GM06990 (cell line): Measurements from ENCODE around the gene ANXA3.

Experiments used
- DNase-seq: peaks from one replicate; pipeline ENCODE4 v3.0.0-alpha.2; 2011; ENCODE audit not compliant: insufficient read length; ENCODE audit errors: extremely low read depth
- H3K27me3 ChIP-seq: replicated peaks from 2 replicates; pipeline ENCODE4 v1.6.0; 2011; ENCODE audit warnings: low read length; ENCODE audit not compliant: control insufficient read depth, insufficient read depth
- H3K36me3 ChIP-seq: 2 replicates; pipeline ENCODE4 v1.5.1; 2011; ENCODE audit warnings: low read length; ENCODE audit not compliant: control insufficient read depth, insufficient read depth
- H3K4me3 ChIP-seq: replicated peaks from 2 replicates; pipeline ENCODE4 v1.5.1; 2011; ENCODE audit warnings: low read depth, mild to moderate bottlenecking, control low read depth, low read length
- TF ChIP-seq, protein P1 (sequence below): IDR thresholded peaks from 2 replicates; pipeline ENCODE4 v1.5.1; 2011; ENCODE audit warnings: low read length, control low read depth, mild to moderate bottlenecking, inconsistent platforms; ENCODE audit not compliant: insufficient read depth, poor library complexity, severe bottlenecking

ANXA3 gene

DNA sequence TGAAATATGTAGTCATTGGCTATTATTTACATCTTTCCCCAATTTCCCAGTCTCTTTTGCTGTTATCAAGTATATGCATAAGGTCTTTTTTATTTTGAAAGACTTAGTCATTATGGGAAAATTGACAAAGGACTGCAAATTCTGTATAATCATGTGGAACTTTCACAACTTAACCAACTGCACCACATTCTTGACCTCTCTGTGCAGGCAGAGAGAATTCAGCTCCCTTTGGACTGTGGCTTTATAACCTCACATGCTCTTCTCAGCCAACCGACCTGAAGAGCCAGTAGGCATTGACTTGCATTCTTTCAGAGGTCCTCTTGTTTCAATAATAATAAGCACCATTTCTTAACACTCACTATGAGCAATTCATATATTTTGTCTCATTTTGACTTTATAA, 66.9 kb downstream of the ANXA3 start:
- TF ChIP-seq, protein P1, sequence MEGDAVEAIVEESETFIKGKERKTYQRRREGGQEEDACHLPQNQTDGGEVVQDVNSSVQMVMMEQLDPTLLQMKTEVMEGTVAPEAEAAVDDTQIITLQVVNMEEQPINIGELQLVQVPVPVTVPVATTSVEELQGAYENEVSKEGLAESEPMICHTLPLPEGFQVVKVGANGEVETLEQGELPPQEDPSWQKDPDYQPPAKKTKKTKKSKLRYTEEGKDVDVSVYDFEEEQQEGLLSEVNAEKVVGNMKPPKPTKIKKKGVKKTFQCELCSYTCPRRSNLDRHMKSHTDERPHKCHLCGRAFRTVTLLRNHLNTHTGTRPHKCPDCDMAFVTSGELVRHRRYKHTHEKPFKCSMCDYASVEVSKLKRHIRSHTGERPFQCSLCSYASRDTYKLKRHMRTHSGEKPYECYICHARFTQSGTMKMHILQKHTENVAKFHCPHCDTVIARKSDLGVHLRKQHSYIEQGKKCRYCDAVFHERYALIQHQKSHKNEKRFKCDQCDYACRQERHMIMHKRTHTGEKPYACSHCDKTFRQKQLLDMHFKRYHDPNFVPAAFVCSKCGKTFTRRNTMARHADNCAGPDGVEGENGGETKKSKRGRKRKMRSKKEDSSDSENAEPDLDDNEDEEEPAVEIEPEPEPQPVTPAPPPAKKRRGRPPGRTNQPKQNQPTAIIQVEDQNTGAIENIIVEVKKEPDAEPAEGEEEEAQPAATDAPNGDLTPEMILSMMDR, result no peak
- Histone ChIP-seq H3K36me3 (no peaks in the 10 kb centered on the region), H3K4me3 (no peak overlapping the region), H3K27me3 (no peaks in the 10 kb centered on the region)
- no peak for DNase-seq

DNA sequence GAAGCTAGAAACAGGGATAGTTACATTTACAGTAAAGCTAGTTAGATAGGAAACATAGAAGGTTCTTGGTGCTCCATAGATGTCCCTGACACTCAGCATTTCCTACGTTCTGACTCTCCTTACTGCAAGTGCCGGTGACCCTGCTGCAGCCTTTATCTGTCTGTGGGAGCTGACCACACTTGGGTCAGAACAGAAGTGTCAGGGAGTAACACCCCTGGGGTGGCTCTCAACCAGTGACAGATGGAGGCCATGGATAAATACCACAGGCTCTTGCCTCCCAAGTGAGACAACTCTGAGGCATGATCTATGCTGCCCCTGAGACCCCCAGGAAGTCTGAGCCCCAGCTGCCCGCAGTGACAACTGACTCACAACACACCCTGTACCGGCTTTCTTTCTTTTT, 69.8 kb downstream of the ANXA3 start:
- no peaks in the 10 kb centered on the region for H3K36me3 ChIP-seq
- TF ChIP-seq, protein P1, result no peak
- no peaks in the 10 kb centered on the region for H3K27me3 ChIP-seq
- DNase-seq, result no peak
- H3K4me3 ChIP-seq, result no peak overlapping the region

DNA sequence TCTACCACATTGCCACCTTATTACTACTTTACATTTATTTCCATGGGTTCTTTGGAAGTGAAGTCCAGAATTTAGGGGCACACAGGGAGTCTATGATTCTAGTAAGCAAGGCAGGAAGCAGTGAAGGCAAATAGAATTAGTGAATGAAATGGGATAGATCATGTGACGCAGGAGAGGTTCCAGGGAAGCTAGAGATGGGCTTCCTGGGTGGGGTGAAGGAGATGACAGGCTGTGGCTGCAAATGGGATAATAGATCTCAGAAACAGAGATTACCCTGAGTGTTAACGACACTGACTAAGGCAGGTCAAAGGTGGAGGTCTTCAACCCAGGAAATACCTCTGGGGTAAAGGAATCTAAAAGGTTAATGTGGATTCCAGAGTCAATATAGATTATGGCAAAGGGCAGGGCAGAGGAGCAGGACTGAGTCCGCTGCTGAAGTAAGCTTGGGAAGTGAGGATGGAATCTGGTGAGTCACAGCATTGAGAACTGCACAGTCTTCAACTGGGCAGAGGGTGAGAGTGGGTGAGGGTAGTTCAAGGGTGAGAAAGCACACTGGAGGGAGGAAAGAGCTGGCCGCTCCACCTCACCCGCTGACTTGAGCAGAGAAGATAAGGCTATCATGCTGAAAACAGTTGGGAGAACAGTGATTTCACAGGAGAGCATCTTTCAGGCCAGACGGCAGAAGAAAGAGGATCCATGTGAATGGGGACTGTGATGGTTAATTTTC, 70.8 kb downstream of the ANXA3 start:
- H3K36me3 ChIP-seq, result no peaks in the 10 kb centered on the region
- no peak for DNase-seq
- no peak overlapping the region for H3K4me3 ChIP-seq
- no peaks in the 10 kb centered on the region for H3K27me3 ChIP-seq
- TF ChIP-seq, protein P1, result no peak

DNA sequence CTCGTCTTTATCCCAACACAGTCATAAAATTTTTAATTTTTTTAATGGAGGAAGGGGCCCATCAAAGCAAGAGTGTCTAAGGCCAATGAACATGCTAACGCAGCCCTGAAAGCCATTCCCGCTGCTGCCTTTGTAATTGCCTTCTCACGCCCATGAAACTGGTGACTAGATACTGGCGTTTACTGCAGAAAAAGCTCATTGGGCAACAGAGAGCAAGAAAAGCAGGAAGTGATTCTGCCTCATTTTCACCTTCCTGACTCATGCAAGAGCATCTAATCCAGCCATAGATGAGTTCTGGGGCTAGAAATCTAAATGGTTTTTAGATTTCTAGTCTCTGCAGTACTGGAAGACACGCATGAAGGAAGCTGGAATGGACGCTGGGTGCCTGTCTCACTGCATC, 72.5 kb downstream of the ANXA3 start:
- Histone ChIP-seq H3K36me3 (no peaks in the 10 kb centered on the region), H3K27me3 (no peaks in the 10 kb centered on the region), H3K4me3 (no peak overlapping the region)
- no peak for DNase-seq
- TF ChIP-seq, protein P1, result no peak

DNA sequence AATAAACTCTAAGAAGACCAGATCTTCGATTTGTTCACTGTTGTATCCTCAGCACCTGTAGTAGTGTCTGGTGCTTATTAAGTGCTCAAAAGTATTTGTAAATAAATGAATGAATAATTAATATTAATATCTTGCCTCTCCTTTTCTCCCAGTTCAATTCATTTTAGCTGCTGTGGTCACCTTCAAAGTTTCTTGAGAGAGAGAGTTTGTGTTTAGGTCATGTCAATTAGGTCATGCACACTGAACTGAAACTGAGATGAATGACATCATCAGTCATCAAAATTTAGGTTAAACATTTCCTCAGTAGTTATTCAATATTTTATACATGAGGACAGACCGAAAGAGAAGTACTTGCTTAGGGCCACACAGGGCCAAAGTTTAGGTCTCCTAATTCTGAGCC, 73.5 kb downstream of the ANXA3 start:
- no peaks in the 10 kb centered on the region for H3K27me3 ChIP-seq
- no peak overlapping the region for H3K4me3 ChIP-seq
- no peak for DNase-seq
- no peaks in the 10 kb centered on the region for H3K36me3 ChIP-seq
- TF ChIP-seq, protein P1, result no peak
